GM12891 (cell line): ENCODE data around the gene AFAP1L2.

Source experiments
- DNase-seq: peaks from one replicate; pipeline ENCODE4 v3.0.0; 2011; ENCODE audit warnings: low spot score; ENCODE audit not compliant: insufficient read length
- FAIRE-seq: peaks from 2 replicates; lab custom pipeline; 2011; peaks lifted over from hg19 to GRCh38; lab: Jason Lieb, UNC
- PAX5 ChIP-seq: IDR thresholded peaks from 2 replicates; pipeline ENCODE4 v1.6.1; 2011; ENCODE audit warnings: low read length, moderate library complexity, mild to moderate bottlenecking; ENCODE audit not compliant: insufficient read depth, severe bottlenecking
- POLR2A ChIP-seq: IDR thresholded peaks from 2 replicates; pipeline ENCODE4 v1.6.1; 2011; ENCODE audit warnings: low read depth, low read length, control low read depth
- POLR2AphosphoS5 ChIP-seq: IDR thresholded peaks from 2 replicates; pipeline ENCODE4 v1.6.1; 2011; ENCODE audit warnings: low read depth, low read length, control low read depth
- POU2F2 ChIP-seq: IDR thresholded peaks from 2 replicates; pipeline ENCODE4 v1.6.1; 2011; ENCODE audit warnings: low read depth, mild to moderate bottlenecking, control low read depth, low read length, moderate library complexity
- SPI1 ChIP-seq: IDR thresholded peaks from 2 replicates; pipeline ENCODE4 v1.6.1; 2011; ENCODE audit warnings: low read depth, low read length, control low read depth
- TAF1 ChIP-seq: IDR thresholded peaks from 2 replicates; pipeline ENCODE4 v1.6.1; 2011; ENCODE audit warnings: low read depth, low read length, control low read depth

Gene AFAP1L2

GRCh38 chr10:114279901-114280644 lies 124.2 kb downstream of the AFAP1L2 start:
- FAIRE-seq, result no peak
- no peak for DNase-seq
- TF ChIP-seq POLR2AphosphoS5 (no peak), TAF1 (no peak), PAX5 (no peak), POLR2A (no peak), SPI1 (no peak), POU2F2 (no peak)

GRCh38 chr10:114279289-114279688 lies 125.0 kb downstream of the AFAP1L2 start:
- TF ChIP-seq SPI1 (no peak), POU2F2 (no peak), POLR2A (no peak), POLR2AphosphoS5 (no peak), PAX5 (no peak), TAF1 (no peak)
- DNase-seq, result no peak
- FAIRE-seq, result no peak

GRCh38 chr10:114278884-114279191 lies 125.5 kb downstream of the AFAP1L2 start:
- FAIRE-seq, result no peak
- no peak for DNase-seq
- TF ChIP-seq POU2F2, result no peak
- no peak for TF ChIP-seq POLR2A
- TF ChIP-seq TAF1, result no peak
- no peak for TF ChIP-seq SPI1
- TF ChIP-seq PAX5, result no peak
- TF ChIP-seq POLR2AphosphoS5, result no peak

- no peak for TF ChIP-seq PAX5
- no peak for TF ChIP-seq TAF1
- TF ChIP-seq POLR2A, result no peak
- no peak for TF ChIP-seq POU2F2
- TF ChIP-seq POLR2AphosphoS5, result no peak
- no peak for TF ChIP-seq SPI1
- FAIRE-seq (no peak), DNase-seq (no peak)
Measured at GRCh38 chr10:114278140-114278883, 126.0 kb downstream of the AFAP1L2 start.

- DNase-seq, result no peak
- no peak for FAIRE-seq
- TF ChIP-seq SPI1, result no peak
- no peak for TF ChIP-seq TAF1
- TF ChIP-seq POLR2A, result no peak
- TF ChIP-seq POU2F2, result no peak
- no peak for TF ChIP-seq PAX5
- no peak for TF ChIP-seq POLR2AphosphoS5
Measured at GRCh38 chr10:114276671-114277070, 127.6 kb downstream of the AFAP1L2 start.

GRCh38 chr10:114276066-114276465 lies 128.2 kb downstream of the AFAP1L2 start:
- no peak for FAIRE-seq
- TF ChIP-seq POLR2A, result no peak
- no peak for TF ChIP-seq SPI1
- TF ChIP-seq PAX5, result no peak
- no peak for TF ChIP-seq POLR2AphosphoS5
- TF ChIP-seq POU2F2, result no peak
- no peak for TF ChIP-seq TAF1
- DNase-seq, result no peak

GRCh38 chr10:114274616-114275453 lies 129.5 kb downstream of the AFAP1L2 start:
- FAIRE-seq, result no peak
- no peak for DNase-seq
- TF ChIP-seq POLR2AphosphoS5 (no peak), POU2F2 (no peak), SPI1 (no peak), TAF1 (no peak), PAX5 (no peak), POLR2A (no peak)

- FAIRE-seq (no peak), DNase-seq (no peak)
- TF ChIP-seq TAF1 (no peak), PAX5 (no peak), POLR2AphosphoS5 (no peak), POU2F2 (no peak), POLR2A (no peak), SPI1 (no peak)
Measured at GRCh38 chr10:114273910-114274309, 130.4 kb downstream of the AFAP1L2 start.

GRCh38 chr10:114272696-114273095 lies 131.6 kb downstream of the AFAP1L2 start:
- no peak for DNase-seq
- no peak for TF ChIP-seq POLR2AphosphoS5
- TF ChIP-seq TAF1, result no peak
- no peak for TF ChIP-seq SPI1
- no peak for FAIRE-seq

- FAIRE-seq (no peak), DNase-seq (no peak)
- TF ChIP-seq POU2F2 (no peak), POLR2AphosphoS5 (no peak), TAF1 (no peak), PAX5 (no peak), POLR2A (no peak), SPI1 (no peak)
Measured at GRCh38 chr10:114271779-114272167, 132.5 kb downstream of the AFAP1L2 start.
